GM23338 (cell line): ENCODE results near the gene KIAA1755. TPM values are rescaled to one million over a fixed set of nuclear protein-coding genes. Genes with fewer than 3 reads are reported as not detected.

Experiments
- ATAC-seq: fragments of 200-7000 bp; cut with Tn5 transposase; 3 replicates; pipeline ENCODE4 v1.9.1; 2020
- DNase-seq: peaks from one replicate; pipeline ENCODE4 v3.0.0-alpha.2; 2015; ENCODE audit warnings: low spot score
- H2AFZ ChIP-seq: fragments of 200-600 bp; sonication (generic); 2 replicates; pipeline ENCODE4 v1.8.0; 2016; ENCODE audit warnings: antibody characterized with exemption, mild to moderate bottlenecking, moderate library complexity
- H3F3A ChIP-seq: fragments of 200-600 bp; sonication (generic); replicated peaks from 2 replicates; pipeline ENCODE4 v1.8.0; 2017; ENCODE audit warnings: antibody characterized with exemption, mixed run types, low read depth
- H3K27ac ChIP-seq: fragments of 200-600 bp; sonication (generic); 2 replicates; pipeline ENCODE4 v1.6.1; 2016; ENCODE audit warnings: low read depth
- H3K27me3 ChIP-seq: fragments of 200-600 bp; sonication (generic); 2 replicates; pipeline ENCODE4 v1.8.0; 2016; ENCODE audit warnings: mild to moderate bottlenecking, mixed run types, moderate library complexity; ENCODE audit not compliant: insufficient read depth
- H3K36me3 ChIP-seq: fragments of 200-600 bp; sonication (generic); 2 replicates; pipeline ENCODE4 v1.8.0; 2016; ENCODE audit warnings: mild to moderate bottlenecking; ENCODE audit not compliant: insufficient read depth
- H3K4me1 ChIP-seq: fragments of 200-600 bp; sonication (generic); 2 replicates; pipeline ENCODE4 v1.8.0; 2016; ENCODE audit warnings: mild to moderate bottlenecking, moderate library complexity; ENCODE audit not compliant: insufficient read depth
- H3K4me2 ChIP-seq: fragments of 200-600 bp; sonication (generic); 2 replicates; pipeline ENCODE4 v1.7.1; 2017; ENCODE audit warnings: mixed run types
- H3K4me3 ChIP-seq: fragments of 200-600 bp; sonication (generic); 2 replicates; pipeline ENCODE4 v1.6.1; 2016; ENCODE audit warnings: mixed run types
- H3K79me2 ChIP-seq: fragments of 200-600 bp; sonication (generic); replicated peaks from 2 replicates; pipeline ENCODE4 v1.8.0; 2017; ENCODE audit warnings: mild to moderate bottlenecking; ENCODE audit not compliant: insufficient read depth
- H3K9me2 ChIP-seq: fragments of 200-600 bp; sonication (generic); 2 replicates; pipeline ENCODE4 v1.8.0; 2017; ENCODE audit not compliant: insufficient read depth
- H4K20me1 ChIP-seq: fragments of 200-600 bp; sonication (generic); replicated peaks from 2 replicates; pipeline ENCODE4 v1.8.0; 2017; ENCODE audit warnings: mild to moderate bottlenecking; ENCODE audit not compliant: insufficient read depth
- H3K27ac Mint-ChIP-seq: 2 replicates; pipeline ENCODE4 v1.8.0; 2020; ENCODE audit warnings: inconsistent platforms, mild to moderate bottlenecking, moderate library complexity, mixed read lengths
- H3K27me3 Mint-ChIP-seq: 3 replicates; pipeline ENCODE4 v1.8.0; 2022; ENCODE audit warnings: low read depth, mild to moderate bottlenecking, moderate library complexity, mixed read lengths, inconsistent platforms; ENCODE audit not compliant: insufficient read depth, poor library complexity
- H3K36me3 Mint-ChIP-seq: 3 replicates; pipeline ENCODE4 v1.8.0; 2021; ENCODE audit warnings: low read depth, mild to moderate bottlenecking, inconsistent platforms, moderate library complexity, mixed read lengths
- H3K4me1 Mint-ChIP-seq: 3 replicates; pipeline ENCODE4 v1.8.0; 2020; ENCODE audit warnings: mild to moderate bottlenecking, inconsistent platforms, mixed read lengths
- H3K4me3 Mint-ChIP-seq: 3 replicates; pipeline ENCODE4 v1.8.0; 2021; ENCODE audit warnings: moderate library complexity, mild to moderate bottlenecking, inconsistent platforms, mixed read lengths
- H3K9me3 Mint-ChIP-seq: 3 replicates; pipeline ENCODE4 v1.8.0; 2020; ENCODE audit warnings: moderate library complexity, mild to moderate bottlenecking, inconsistent platforms, mixed read lengths
- CREB1 ChIP-seq: fragments of 250-450 bp; sonication (Bioruptor Pico); IDR thresholded peaks from 2 replicates; pipeline ENCODE4 v1.5.0; 2020; ENCODE audit warnings: low read depth, mild to moderate bottlenecking, moderate library complexity
- CTCF ChIP-seq, 2 experiments: fragments of 200-600 bp in 1 of 2; sonication (generic) in 1 of 2; conservative IDR thresholded peaks; 2 replicates each; pipeline versions ENCODE4 v1.5.1 to v1.6.1; 2016 to 2017; ENCODE audit warnings: antibody characterized with exemption in 2 of 2, low read depth in 2 of 2, mild to moderate bottlenecking in 2 of 2, moderate library complexity in 1 of 2
- EZH2 ChIP-seq: fragments of 200-600 bp; sonication (generic); IDR thresholded peaks from one replicate; pipeline ENCODE4 v1.8.0; 2017; ENCODE audit warnings: antibody characterized with exemption, mild to moderate bottlenecking, low read depth; ENCODE audit not compliant: unreplicated experiment
- EZH2phosphoT487 ChIP-seq: fragments of 200-600 bp; sonication (generic); IDR thresholded peaks from one replicate; pipeline ENCODE4 v1.8.1; 2018; ENCODE audit warnings: antibody characterized with exemption; ENCODE audit not compliant: unreplicated experiment
- JUNB ChIP-seq: IDR thresholded peaks from one replicate; pipeline ENCODE4 v1.6.1; 2016; ENCODE audit warnings: antibody characterized with exemption; ENCODE audit not compliant: unreplicated experiment
- NANOG ChIP-seq: IDR thresholded peaks from 2 replicates; pipeline ENCODE4 v1.6.1; 2016; ENCODE audit warnings: antibody characterized with exemption, borderline replicate concordance
- POLR2AphosphoS5 ChIP-seq: IDR thresholded peaks from 2 replicates; pipeline ENCODE4 v1.6.1; 2016; ENCODE audit warnings: antibody characterized with exemption, low read depth
- STAT1 ChIP-seq: IDR thresholded peaks from one replicate; pipeline ENCODE4 v1.6.1; 2016; ENCODE audit warnings: antibody characterized with exemption; ENCODE audit not compliant: unreplicated experiment
- ZNF114 ChIP-seq: fragments of 250-450 bp; sonication (Bioruptor Pico); IDR thresholded peaks from 2 replicates; pipeline ENCODE4 v1.5.0; 2020; ENCODE audit warnings: mild to moderate bottlenecking, moderate library complexity
- ZNF331 ChIP-seq: fragments of 250-450 bp; sonication (Bioruptor Pico); IDR thresholded peaks from 2 replicates; pipeline ENCODE4 v1.5.0; 2020; ENCODE audit warnings: low read depth, mild to moderate bottlenecking, moderate library complexity
- polyA plus RNA-seq: library from polyadenylated mRNA; unstranded; fragments of >200 nt; fragmentation: Nextera tagmentation; extraction: Ambion mirVana; gene quantifications from 2 replicates; pipeline ENCODE4 v1.2.1, GENCODE V29; 2016
- total RNA-seq: library from RNA; depleted of rRNA; stranded (reverse); fragments of >200 nt; shearing (Covaris generic); gene quantifications from 2 replicates; pipeline ENCODE4 v1.2.3, GENCODE V29; 2014
- TF ChIP-seq, protein P1 (sequence below): IDR thresholded peaks from 2 replicates; pipeline ENCODE4 v1.6.1; 2016; ENCODE audit warnings: antibody characterized with exemption
- TF ChIP-seq, protein P2 (sequence below): fragments of 250-450 bp; sonication (Bioruptor Pico); IDR thresholded peaks from 2 replicates; pipeline ENCODE4 v1.5.0; 2020; ENCODE audit warnings: mild to moderate bottlenecking, moderate library complexity
- TF ChIP-seq, protein P3 (sequence below): IDR thresholded peaks from one replicate; pipeline ENCODE4 v1.6.1; 2018; ENCODE audit warnings: antibody characterized with exemption; ENCODE audit not compliant: unreplicated experiment

KIAA1755 gene
- total and polyA plus RNA-seq, 2 experiments from 2014 or later = 0.28 TPM; not detected in 1

DNA sequence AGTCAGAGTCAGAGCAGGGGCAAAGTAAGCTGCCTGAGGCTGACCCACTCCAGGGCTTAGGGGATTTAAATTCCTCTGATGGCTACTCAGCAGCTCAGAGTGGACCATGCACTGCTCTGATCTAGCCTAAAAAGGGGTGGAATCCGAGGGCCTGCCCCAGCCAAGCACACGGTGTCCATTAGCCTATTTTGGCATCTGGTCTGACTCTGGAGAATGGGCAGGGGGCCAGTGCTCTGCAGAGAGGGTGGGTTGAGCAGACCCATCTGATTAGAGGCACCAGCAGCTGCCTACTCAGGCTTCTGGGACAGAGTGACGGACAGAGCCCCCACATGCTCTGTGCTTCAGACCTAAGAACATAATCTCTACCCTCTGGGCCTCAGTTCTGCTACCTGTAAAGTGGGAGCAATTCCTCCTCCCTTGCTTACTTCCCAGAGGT, 69.6 kb downstream of the KIAA1755 start (continued):
- no peak for TF ChIP-seq EZH2

GRCh38 chr20:38190166-38190565, 70.4 kb downstream of the KIAA1755 start:
- H3K79me2 ChIP-seq = no peaks in the 10 kb centered on the region
- H3K4me2 ChIP-seq = no peak overlapping the region
- H3K4me1 ChIP-seq = no peaks in the 10 kb centered on the region
- no peak overlapping the region for H2AFZ ChIP-seq
- TF ChIP-seq, protein P1, sequence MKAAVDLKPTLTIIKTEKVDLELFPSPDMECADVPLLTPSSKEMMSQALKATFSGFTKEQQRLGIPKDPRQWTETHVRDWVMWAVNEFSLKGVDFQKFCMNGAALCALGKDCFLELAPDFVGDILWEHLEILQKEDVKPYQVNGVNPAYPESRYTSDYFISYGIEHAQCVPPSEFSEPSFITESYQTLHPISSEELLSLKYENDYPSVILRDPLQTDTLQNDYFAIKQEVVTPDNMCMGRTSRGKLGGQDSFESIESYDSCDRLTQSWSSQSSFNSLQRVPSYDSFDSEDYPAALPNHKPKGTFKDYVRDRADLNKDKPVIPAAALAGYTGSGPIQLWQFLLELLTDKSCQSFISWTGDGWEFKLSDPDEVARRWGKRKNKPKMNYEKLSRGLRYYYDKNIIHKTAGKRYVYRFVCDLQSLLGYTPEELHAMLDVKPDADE = no peak
- no peak for TF ChIP-seq CREB1 (CRISPR knock-in tag)
- TF ChIP-seq, protein P2, sequence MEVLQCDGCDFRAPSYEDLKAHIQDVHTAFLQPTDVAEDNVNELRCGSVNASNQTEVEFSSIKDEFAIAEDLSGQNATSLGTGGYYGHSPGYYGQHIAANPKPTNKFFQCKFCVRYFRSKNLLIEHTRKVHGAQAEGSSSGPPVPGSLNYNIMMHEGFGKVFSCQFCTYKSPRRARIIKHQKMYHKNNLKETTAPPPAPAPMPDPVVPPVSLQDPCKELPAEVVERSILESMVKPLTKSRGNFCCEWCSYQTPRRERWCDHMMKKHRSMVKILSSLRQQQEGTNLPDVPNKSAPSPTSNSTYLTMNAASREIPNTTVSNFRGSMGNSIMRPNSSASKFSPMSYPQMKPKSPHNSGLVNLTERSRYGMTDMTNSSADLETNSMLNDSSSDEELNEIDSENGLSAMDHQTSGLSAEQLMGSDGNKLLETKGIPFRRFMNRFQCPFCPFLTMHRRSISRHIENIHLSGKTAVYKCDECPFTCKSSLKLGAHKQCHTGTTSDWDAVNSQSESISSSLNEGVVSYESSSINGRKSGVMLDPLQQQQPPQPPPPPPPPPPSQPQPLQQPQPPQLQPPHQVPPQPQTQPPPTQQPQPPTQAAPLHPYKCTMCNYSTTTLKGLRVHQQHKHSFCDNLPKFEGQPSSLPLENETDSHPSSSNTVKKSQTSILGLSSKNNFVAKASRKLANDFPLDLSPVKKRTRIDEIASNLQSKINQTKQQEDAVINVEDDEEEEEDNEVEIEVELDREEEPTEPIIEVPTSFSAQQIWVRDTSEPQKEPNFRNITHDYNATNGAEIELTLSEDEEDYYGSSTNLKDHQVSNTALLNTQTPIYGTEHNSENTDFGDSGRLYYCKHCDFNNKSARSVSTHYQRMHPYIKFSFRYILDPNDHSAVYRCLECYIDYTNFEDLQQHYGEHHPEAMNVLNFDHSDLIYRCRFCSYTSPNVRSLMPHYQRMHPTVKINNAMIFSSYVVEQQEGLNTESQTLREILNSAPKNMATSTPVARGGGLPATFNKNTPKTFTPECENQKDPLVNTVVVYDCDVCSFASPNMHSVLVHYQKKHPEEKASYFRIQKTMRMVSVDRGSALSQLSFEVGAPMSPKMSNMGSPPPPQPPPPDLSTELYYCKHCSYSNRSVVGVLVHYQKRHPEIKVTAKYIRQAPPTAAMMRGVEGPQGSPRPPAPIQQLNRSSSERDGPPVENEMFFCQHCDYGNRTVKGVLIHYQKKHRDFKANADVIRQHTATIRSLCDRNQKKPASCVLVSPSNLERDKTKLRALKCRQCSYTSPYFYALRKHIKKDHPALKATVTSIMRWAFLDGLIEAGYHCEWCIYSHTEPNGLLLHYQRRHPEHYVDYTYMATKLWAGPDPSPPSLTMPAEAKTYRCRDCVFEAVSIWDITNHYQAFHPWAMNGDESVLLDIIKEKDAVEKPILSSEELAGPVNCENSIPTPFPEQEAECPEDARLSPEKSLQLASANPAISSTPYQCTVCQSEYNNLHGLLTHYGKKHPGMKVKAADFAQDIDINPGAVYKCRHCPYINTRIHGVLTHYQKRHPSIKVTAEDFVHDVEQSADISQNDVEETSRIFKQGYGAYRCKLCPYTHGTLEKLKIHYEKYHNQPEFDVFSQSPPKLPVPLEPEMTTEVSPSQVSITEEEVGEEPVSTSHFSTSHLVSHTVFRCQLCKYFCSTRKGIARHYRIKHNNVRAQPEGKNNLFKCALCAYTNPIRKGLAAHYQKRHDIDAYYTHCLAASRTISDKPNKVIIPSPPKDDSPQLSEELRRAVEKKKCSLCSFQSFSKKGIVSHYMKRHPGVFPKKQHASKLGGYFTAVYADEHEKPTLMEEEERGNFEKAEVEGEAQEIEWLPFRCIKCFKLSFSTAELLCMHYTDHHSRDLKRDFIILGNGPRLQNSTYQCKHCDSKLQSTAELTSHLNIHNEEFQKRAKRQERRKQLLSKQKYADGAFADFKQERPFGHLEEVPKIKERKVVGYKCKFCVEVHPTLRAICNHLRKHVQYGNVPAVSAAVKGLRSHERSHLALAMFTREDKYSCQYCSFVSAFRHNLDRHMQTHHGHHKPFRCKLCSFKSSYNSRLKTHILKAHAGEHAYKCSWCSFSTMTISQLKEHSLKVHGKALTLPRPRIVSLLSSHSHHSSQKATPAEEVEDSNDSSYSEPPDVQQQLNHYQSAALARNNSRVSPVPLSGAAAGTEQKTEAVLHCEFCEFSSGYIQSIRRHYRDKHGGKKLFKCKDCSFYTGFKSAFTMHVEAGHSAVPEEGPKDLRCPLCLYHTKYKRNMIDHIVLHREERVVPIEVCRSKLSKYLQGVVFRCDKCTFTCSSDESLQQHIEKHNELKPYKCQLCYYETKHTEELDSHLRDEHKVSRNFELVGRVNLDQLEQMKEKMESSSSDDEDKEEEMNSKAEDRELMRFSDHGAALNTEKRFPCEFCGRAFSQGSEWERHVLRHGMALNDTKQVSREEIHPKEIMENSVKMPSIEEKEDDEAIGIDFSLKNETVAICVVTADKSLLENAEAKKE = no peak
- TF ChIP-seq JUNB = no peak
- no peak for TF ChIP-seq CTCF (conservative IDR thresholded peaks at IDR 0.05; ENCODE audit: low read depth in 2 of 2)
- TF ChIP-seq STAT1 = no peak
- TF ChIP-seq POLR2AphosphoS5 = no peak
- no peak for TF ChIP-seq ZNF114 (CRISPR knock-in tag)
- no peak for TF ChIP-seq ZNF331 (CRISPR knock-in tag)
- TF ChIP-seq EZH2phosphoT487 = no peak
- no peak for TF ChIP-seq EZH2
- TF ChIP-seq, protein P3, sequence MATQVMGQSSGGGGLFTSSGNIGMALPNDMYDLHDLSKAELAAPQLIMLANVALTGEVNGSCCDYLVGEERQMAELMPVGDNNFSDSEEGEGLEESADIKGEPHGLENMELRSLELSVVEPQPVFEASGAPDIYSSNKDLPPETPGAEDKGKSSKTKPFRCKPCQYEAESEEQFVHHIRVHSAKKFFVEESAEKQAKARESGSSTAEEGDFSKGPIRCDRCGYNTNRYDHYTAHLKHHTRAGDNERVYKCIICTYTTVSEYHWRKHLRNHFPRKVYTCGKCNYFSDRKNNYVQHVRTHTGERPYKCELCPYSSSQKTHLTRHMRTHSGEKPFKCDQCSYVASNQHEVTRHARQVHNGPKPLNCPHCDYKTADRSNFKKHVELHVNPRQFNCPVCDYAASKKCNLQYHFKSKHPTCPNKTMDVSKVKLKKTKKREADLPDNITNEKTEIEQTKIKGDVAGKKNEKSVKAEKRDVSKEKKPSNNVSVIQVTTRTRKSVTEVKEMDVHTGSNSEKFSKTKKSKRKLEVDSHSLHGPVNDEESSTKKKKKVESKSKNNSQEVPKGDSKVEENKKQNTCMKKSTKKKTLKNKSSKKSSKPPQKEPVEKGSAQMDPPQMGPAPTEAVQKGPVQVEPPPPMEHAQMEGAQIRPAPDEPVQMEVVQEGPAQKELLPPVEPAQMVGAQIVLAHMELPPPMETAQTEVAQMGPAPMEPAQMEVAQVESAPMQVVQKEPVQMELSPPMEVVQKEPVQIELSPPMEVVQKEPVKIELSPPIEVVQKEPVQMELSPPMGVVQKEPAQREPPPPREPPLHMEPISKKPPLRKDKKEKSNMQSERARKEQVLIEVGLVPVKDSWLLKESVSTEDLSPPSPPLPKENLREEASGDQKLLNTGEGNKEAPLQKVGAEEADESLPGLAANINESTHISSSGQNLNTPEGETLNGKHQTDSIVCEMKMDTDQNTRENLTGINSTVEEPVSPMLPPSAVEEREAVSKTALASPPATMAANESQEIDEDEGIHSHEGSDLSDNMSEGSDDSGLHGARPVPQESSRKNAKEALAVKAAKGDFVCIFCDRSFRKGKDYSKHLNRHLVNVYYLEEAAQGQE = no peak
- no peak for TF ChIP-seq NANOG
- no peak overlapping the region for H3K27ac ChIP-seq
- H3K4me1 Mint-ChIP-seq = peaks cover 4% of the 10 kb centered on the region; the same call in 1 of the 3 replicates
- peaks cover 6% of the 10 kb centered on the region for H3K9me3 Mint-ChIP-seq
- H3K36me3 Mint-ChIP-seq = 0 out of 3 replicates have a peak, but pooled peaks cover 5% of the 10 kb centered on the region
- no peak overlapping the region for H3K27ac Mint-ChIP-seq
- no peak overlapping the region for H3K4me3 Mint-ChIP-seq
- no peak overlapping the region for H3K4me3 ChIP-seq
- ATAC-seq (no peak), DNase-seq (no peak)
- H3F3A ChIP-seq = no peaks in the 10 kb centered on the region
- H3K36me3 ChIP-seq = no peaks in the 10 kb centered on the region
- no peaks in the 10 kb centered on the region for H4K20me1 ChIP-seq
- peaks cover 4% of the 10 kb centered on the region for H3K27me3 Mint-ChIP-seq
- H3K27me3 ChIP-seq = no peaks in the 10 kb centered on the region
- H3K9me2 ChIP-seq = no peaks in the 10 kb centered on the region
